GM23248 (cell line): ENCODE data around the gene CORO2A. TPM values are rescaled to one million over a fixed set of nuclear protein-coding genes. Genes with fewer than 3 reads are reported as not detected.
"Not testable (repeated sequence)": the region's sequence is repeated elsewhere in the genome, so short reads cannot be mapped to it uniquely, and the experiment has no call there.

Source experiments
- DNase-seq: peaks from one replicate; pipeline ENCODE4 v3.0.0-alpha.2; 2015
- H2AFZ ChIP-seq: fragments of 200-600 bp; sonication (generic); 2 replicates; pipeline ENCODE4 v1.6.1; 2016; ENCODE audit warnings: antibody characterized with exemption
- H3F3A ChIP-seq: fragments of 200-600 bp; sonication (generic); 2 replicates; pipeline ENCODE4 v1.6.1; 2016; ENCODE audit warnings: mild to moderate bottlenecking, antibody characterized with exemption, mixed run types; ENCODE audit not compliant: insufficient read depth
- H3K27ac ChIP-seq: fragments of 200-600 bp; sonication (generic); 2 replicates; pipeline ENCODE4 v1.5.1; 2016; ENCODE audit warnings: mild to moderate bottlenecking
- H3K27me3 ChIP-seq: fragments of 200-600 bp; sonication (generic); replicated peaks from 2 replicates; pipeline ENCODE4 v1.6.1; 2016; ENCODE audit warnings: mild to moderate bottlenecking; ENCODE audit not compliant: insufficient read depth
- H3K36me3 ChIP-seq: fragments of 200-600 bp; sonication (generic); 2 replicates; pipeline ENCODE4 v1.6.1; 2016; ENCODE audit warnings: low read depth, mild to moderate bottlenecking
- H3K4me1 ChIP-seq: fragments of 200-600 bp; sonication (generic); 2 replicates; pipeline ENCODE4 v1.6.1; 2016; ENCODE audit warnings: mild to moderate bottlenecking; ENCODE audit not compliant: insufficient read depth
- H3K4me2 ChIP-seq: fragments of 200-600 bp; sonication (generic); one replicate; pipeline ENCODE4 v1.6.1; 2016; ENCODE audit warnings: mild to moderate bottlenecking; ENCODE audit not compliant: unreplicated experiment
- H3K4me3 ChIP-seq: fragments of 200-600 bp; sonication (generic); 2 replicates; pipeline ENCODE4 v1.5.1; 2016; ENCODE audit warnings: mild to moderate bottlenecking
- H3K79me2 ChIP-seq: fragments of 200-600 bp; sonication (generic); 2 replicates; pipeline ENCODE4 v1.6.1; 2016; ENCODE audit warnings: mild to moderate bottlenecking; ENCODE audit not compliant: insufficient read depth
- H3K9ac ChIP-seq: fragments of 200-600 bp; sonication (generic); 2 replicates; pipeline ENCODE4 v1.6.1; 2016; ENCODE audit warnings: mild to moderate bottlenecking
- H3K9me2 ChIP-seq: fragments of 200-600 bp; sonication (generic); 2 replicates; pipeline ENCODE4 v1.6.1; 2016; ENCODE audit warnings: mixed run types, mild to moderate bottlenecking, moderate library complexity; ENCODE audit not compliant: insufficient read depth
- H3K9me3 ChIP-seq: fragments of 200-600 bp; sonication (generic); one replicate; pipeline ENCODE4 v1.6.1; 2017; ENCODE audit warnings: low read depth
- H4K20me1 ChIP-seq: fragments of 200-600 bp; sonication (generic); 2 replicates; pipeline ENCODE4 v1.6.0; 2016; ENCODE audit not compliant: insufficient read depth
- EZH2 ChIP-seq: fragments of 200-600 bp; sonication (generic); IDR thresholded peaks from 2 replicates; pipeline ENCODE4 v1.6.1; 2018; ENCODE audit warnings: antibody characterized with exemption, mild to moderate bottlenecking; ENCODE audit not compliant: insufficient read depth, poor library complexity, severe bottlenecking
- EZH2phosphoT487 ChIP-seq: fragments of 200-600 bp; sonication (generic); IDR thresholded peaks from 2 replicates; pipeline ENCODE4 v1.6.1; 2018; ENCODE audit warnings: antibody characterized with exemption, moderate library complexity, mild to moderate bottlenecking, low read depth; ENCODE audit not compliant: insufficient read depth
- WGBS, 2 experiments: methylation state at CpG; one replicate each; pipeline ENCODE4 v1.1.6; 2015 to 2017; ENCODE audit warnings: low lambda C conversion rate in 2 of 2, low coverage in 1 of 2; ENCODE audit errors: missing lambda C conversion rate in 2 of 2; 5-methylcytosine and 5-hydroxymethylcytosine counted together
- in situ Hi-C: fragments of 300-500 bp; cut with MboI; formaldehyde crosslinking; loops from 2 replicates; pipeline ENCODE4 v1.15.0; 2020
- polyA plus RNA-seq: library from polyadenylated mRNA; unstranded; fragments of >200 nt; fragmentation: Nextera tagmentation; extraction: Ambion mirVana; gene quantifications from 2 replicates; pipeline ENCODE4 v1.2.1, GENCODE V29; 2016
- total RNA-seq: library from RNA; depleted of rRNA; stranded (reverse); fragments of >200 nt; shearing (Covaris generic); gene quantifications from 2 replicates; pipeline ENCODE4 v1.2.3, GENCODE V29; 2014

CORO2A gene
- total and polyA plus RNA-seq, 2 experiments from 2014 or later: 0.86 to 1.3 TPM

DNA sequence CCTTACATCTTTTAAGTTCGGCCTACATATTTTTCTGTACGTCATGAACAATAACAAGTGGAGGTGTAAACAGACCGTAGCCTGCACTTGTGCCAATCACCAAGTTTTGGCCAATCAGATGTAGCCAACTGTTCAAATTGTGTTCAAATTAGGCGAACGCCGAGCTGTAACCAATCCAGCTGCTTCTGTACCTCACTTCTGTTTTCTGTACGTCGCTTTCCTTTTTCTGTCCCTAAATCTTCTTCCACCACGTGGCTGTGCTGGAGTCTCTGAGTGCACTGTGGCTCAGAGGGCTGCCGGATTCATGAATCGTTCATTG is 99.9 kb downstream of the CORO2A start:
- Histone ChIP-seq H3K36me3 (no peaks in the 10 kb centered on the region), H3K27me3 (no peaks in the 10 kb centered on the region), H3K79me2 (no peaks in the 10 kb centered on the region), H3K4me2 (no peak overlapping the region), H3K9me3 (no peaks in the 10 kb centered on the region), H3K4me1 (no peaks in the 10 kb centered on the region), H3K9me2 (no peaks in the 10 kb centered on the region), H3K4me3 (no peak overlapping the region), H4K20me1 (no peaks in the 10 kb centered on the region), H3F3A (no peaks in the 10 kb centered on the region), H3K27ac (no peak overlapping the region), H2AFZ (no peak overlapping the region), H3K9ac (no peak overlapping the region)
- in situ Hi-C loops: no loop called here
- 63 to 66% methylated on average over 11 of the region's 11 CpGs for WGBS, 2 experiments
- DNase-seq: no peak
- no peak for TF ChIP-seq EZH2phosphoT487
- no peak for TF ChIP-seq EZH2

DNA sequence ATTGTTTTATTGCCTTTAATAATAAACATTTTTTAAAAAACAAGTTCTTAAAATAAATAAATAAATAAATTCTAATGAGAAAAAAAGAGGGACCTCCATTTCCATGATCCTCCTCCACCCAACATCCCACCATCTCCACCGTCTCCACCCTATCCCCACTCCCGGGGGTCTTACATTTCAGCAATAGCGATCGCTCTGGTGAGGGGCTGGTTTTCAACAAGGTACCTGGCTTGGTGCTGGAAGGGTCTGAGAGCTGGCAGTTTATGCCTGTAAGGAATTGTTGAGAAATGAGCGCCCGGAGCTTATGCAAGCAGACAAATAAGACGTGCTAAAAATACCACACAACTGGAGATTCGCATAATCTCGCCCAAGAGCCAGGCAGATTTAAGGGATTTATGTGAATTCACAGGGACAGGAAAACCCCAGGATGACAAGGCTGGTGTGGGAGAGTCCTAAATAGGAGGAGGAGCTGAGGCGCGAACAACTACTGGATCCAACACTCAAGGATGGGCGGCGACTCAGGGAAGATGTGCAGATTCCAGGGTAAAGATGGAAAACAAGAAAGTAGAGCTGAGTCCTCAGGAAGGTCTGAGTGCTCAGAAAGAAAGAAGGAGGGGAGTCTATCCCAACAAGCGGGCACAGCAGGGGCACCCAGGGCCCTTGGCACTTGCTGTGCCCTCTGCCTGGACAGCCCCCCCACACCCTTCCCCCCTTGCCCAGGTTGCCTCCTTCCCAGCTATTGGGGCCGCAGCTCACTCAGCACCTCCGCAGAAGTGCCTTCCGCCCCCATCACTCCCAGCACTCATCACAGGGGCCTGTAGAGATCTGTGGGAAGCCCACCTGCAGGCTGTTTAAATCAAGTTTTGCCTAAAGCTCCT is 100.5 kb downstream of the CORO2A start:
- no peaks in the 10 kb centered on the region for H3K36me3 ChIP-seq
- TF ChIP-seq EZH2 (no peak), EZH2phosphoT487 (no peak)
- H3K27me3 ChIP-seq: no peaks in the 10 kb centered on the region
- 0 out of 2 replicates have a peak, but pooled peaks cover 2% of the 10 kb centered on the region for H3F3A ChIP-seq
- no peak overlapping the region for H3K4me2 ChIP-seq
- H3K4me1 ChIP-seq: no peaks in the 10 kb centered on the region
- H3K9me3 ChIP-seq: no peaks in the 10 kb centered on the region
- in situ Hi-C loops: no loop called here
- H3K9me2 ChIP-seq: no peaks in the 10 kb centered on the region
- no peak overlapping the region for H3K27ac ChIP-seq
- H3K79me2 ChIP-seq: no peaks in the 10 kb centered on the region
- no peak overlapping the region for H3K9ac ChIP-seq
- no peak overlapping the region for H3K4me3 ChIP-seq
- no peak for DNase-seq
- H2AFZ ChIP-seq: no peak overlapping the region
- WGBS, 2 experiments: 75 to 76% methylated on average over 17 of the region's 17 CpGs
- H4K20me1 ChIP-seq: no peaks in the 10 kb centered on the region

DNA sequence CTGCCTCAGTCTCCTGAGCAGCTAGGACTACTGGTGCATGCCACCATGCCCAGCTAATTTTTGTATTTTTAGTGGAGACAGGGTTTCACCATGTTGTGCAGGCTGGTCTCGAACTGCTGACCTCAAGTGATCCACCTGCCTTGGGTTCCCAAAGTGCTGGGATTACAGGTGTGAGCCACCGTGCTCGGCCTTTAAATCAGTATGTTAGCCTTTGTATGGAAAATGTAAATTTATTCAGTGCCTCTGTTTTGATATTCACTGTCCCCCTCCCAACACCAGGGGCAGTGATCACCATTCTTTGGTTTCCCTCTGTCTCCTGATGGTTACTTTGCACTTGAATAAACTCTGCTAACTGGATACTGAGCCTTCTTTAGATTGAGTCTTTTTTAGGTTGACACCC is 101.8 kb downstream of the CORO2A start:
- H3K4me3 ChIP-seq, H3K4me2 ChIP-seq, H3K9me3 ChIP-seq, H3K9me2 ChIP-seq, H2AFZ ChIP-seq, H3K9ac ChIP-seq, H4K20me1 ChIP-seq, H3K79me2 ChIP-seq, H3K36me3 ChIP-seq, in situ Hi-C loops, H3K27ac ChIP-seq, H3K27me3 ChIP-seq, DNase-seq, H3K4me1 ChIP-seq: not testable (repeated sequence)
- peaks cover 13% of the 10 kb centered on the region for H3F3A ChIP-seq
- 67 to 70% methylated on average over 3 of the region's 3 CpGs for WGBS, 2 experiments

DNA sequence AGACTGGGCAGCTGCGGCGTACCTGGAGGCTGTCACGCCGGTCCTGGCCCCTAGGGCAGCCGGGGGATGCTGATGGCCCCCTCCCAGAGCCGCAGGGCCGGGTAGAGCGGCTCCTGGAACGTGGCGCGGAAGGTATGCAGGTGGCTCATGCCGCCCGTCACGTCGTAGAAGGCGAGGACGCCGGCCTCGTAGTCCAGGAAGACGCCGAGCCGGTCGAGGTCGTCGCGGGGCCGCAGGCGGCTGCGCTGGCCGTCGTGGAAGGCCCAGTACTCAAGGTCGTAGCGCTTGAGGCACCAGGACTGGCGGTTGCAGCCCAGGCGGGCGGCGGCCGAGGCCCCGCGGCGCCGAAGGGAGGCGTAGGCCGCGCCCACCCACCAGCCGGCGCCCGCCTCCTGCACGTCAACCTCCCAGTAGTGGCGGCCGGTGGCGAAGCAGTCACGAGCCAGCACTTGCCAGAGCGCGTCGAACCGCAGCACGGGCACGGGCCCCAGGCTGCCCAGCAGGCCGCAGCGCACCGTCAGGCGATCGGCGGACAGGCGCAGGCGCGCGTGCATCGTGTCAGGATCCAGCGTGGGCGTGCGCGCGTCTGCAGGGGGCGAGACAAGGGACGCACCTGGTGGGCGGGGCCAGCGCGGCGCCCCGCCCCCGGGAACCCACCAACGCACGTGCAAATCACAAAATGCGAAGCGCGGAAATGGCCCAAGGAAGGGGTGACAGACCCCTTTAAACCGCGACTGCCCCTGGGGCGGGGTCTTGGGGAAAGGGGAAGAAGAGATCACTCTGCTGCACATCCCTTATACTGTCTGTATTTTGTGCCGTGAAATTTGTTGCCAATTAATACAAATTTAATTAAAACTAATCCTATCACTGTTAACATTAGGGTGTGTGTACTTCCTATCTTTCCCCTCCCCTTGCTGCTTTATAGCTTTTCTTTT is 104.8 kb downstream of the CORO2A start:
- DNase-seq: peak; percentile 81
- H3K4me2 ChIP-seq: peak overlapping the region; percentile 17
- H3K27me3 ChIP-seq: no peaks in the 10 kb centered on the region
- H3K9me3 ChIP-seq: no peaks in the 10 kb centered on the region
- H3K4me1 ChIP-seq: no peaks in the 10 kb centered on the region
- 12 to 15% methylated on average over 69 to 76 of the region's 92 CpGs for WGBS, 2 experiments
- H3K9me2 ChIP-seq: no peaks in the 10 kb centered on the region
- H4K20me1 ChIP-seq: no peaks in the 10 kb centered on the region
- no peaks in the 10 kb centered on the region for H3K36me3 ChIP-seq
- H3F3A ChIP-seq: peaks cover 23% of the 10 kb centered on the region
- H3K4me3 ChIP-seq: peak overlapping the region; percentile 46
- no peak overlapping the region for H3K27ac ChIP-seq
- peak overlapping the region; percentile 79 for H2AFZ ChIP-seq
- H3K9ac ChIP-seq: peak overlapping the region; percentile 28; the same call in 1 of the 2 replicates
- in situ Hi-C loops: no loop called here
- H3K79me2 ChIP-seq: no peaks in the 10 kb centered on the region
- TF ChIP-seq EZH2 (no peak), EZH2phosphoT487 (no peak)
